ENCODE data around the gene THSD4.

- no peak for TF ChIP-seq CTCF (conservative IDR thresholded peaks at IDR 0.05; ENCODE audit: low read length)
- no peak for TF ChIP-seq EZH2phosphoT487 (IDR thresholded peaks at IDR 0.05; ENCODE audit: borderline replicate concordance, low read depth, low read length)
These were observed 7.8 kb upstream of the THSD4 start for GRCh38 chr15:71107501-71107815.
